Superior temporal gyrus (tissue), 1 donor: ENCODE results near the gene KCNK5.

ENCODE experiments used
- DNase-seq: peaks from one replicate; pipeline ENCODE4 v3.0.0-alpha.2; 2016; ENCODE audit errors: extremely low spot score

KCNK5 gene

DNA sequence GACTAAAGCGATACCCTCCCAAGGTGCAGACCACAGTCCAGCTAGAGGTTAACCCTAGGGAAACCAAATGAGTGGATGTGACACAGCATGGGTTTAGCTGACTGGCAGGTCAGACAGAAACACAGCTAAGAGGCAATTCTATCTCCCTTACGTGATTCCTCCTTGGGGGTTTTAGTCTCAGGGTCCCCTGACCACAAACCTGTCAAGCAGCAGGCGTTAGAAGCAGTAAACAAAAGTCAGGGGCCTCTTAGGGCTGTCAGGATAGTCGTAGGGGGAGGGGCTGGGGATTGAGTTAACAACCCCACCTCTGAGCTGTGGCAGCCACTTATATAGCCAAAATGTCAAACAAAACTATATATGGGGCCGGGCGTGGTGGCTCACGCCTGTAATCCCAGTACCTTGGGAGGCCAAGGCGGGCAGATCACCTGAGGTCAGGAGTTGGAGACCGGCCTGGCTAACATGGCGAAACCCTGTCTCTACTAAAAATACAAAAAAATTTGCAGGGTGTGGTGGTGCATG lies 13.6 kb downstream of the KCNK5 start:
- DNase-seq, result no peak

DNA sequence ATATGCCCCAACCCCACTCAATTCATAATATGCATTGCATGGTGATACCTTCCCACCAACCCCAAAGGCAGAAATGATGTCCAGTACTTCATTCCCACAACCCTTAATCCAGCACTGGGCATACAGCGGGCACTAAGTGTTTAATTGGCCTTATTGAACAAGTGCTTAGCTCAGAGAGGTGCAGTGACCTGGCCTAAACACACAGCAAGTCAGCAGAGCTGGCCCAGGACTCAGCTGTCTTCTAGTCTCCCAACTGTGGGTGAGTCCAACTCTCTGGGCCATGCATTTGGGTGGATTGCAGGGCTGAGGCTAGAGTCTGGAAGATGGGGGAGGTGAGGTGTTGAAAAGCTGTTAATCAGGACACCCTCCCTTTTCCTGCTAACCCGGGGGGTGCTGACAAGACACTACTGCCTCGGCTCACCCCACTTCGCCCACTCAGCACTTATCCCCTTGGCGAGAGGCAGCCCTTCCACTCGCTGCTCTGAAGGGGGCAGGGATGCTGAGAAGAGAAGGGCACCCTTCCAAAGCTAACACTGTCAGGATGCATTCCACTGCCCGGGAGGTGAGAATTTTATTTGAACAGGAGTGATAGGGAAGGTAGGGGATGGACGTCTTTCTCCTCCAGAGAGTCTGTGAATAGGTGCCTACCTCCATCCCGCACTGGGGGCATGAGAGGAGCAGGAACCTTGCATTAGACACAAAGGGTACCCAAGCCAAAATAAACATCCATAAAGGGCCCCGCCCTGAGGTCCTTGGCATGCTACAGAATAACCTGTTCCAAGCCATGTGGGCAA lies 14.2 kb downstream of the KCNK5 start:
- no peak for DNase-seq

DNA sequence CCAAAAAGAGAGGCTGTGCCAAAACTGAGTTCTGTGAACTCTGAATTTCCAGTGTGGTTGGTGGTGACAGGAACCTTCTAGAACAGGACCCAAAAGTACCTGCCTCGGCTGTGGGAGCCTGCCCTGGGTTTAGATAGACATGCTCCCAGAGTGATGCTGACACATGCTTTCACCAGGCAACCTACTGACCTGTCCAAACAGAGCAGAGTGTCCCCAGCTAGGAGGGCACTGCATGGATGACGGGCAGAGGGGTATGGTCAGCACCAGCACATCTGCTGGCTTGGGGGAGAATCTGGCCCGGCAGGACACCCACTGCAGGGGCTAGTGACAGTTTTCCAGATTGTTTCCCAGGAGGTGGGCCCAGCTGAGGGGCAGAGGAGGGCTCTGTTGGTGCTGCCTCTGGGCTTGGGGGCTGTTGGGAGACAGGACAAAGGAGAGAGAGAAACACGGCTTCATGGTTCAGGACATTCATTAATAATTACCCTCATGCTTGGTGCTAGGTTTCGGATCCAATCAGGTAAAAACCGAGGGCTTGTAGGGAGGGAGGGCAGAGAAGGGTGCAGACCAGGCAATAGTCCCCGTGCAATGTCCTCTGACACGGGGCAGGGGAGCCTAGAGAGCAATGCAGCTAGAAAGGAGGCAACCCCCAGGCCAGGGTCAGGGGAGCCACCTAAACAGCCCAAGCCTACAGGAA lies 15.0 kb downstream of the KCNK5 start:
- no peak for DNase-seq

- DNase-seq, result no peak
Observed at GRCh38 chr6:39213195-39213920, 15.9 kb downstream of the KCNK5 start.

DNA sequence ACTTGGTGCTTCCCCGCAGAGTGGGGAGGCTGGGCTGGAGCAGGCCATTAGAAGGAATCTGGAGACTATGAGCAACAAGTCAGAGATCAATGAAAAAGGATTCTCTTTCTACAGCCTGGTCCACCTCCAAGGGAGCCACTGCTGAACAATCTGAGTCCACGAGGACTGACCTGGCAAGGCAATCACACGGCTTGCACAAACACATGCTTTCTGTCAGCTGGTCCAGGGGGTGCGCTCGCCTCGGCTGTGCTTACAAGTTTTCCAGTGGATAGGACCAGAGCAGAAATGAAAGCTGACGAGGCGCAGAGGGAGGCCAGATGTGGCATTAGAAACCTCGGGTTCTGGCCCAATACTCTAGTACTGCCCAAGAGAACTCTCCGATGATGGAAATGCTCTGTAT lies 18.1 kb downstream of the KCNK5 start:
- DNase-seq, result no peak

DNA sequence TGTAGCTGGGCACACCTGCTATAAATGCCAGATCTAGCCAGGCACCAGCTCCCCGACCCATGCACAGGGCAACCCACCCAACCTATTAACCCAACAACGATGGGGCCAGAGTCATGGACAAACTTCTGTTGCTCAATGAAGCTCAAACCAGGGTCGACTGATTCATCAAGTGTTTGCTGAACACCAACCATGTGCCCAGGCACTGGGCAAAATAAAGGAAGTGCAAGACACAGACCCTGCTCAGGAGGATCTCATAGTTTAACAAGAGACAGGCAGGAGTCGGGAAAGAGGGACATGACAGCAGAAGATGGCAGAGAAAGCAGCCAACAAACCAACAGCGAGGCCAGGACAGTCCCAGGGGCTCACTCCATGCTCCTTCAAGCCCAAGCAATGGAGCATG lies 18.8 kb downstream of the KCNK5 start:
- DNase-seq, result no peak

GRCh38 chr6:39209911-39210310 lies 19.4 kb downstream of the KCNK5 start:
- DNase-seq, result no peak

GRCh38 chr6:39209360-39209811 lies 19.9 kb downstream of the KCNK5 start:
- DNase-seq, result no peak

GRCh38 chr6:39208223-39208739 lies 21.0 kb downstream of the KCNK5 start:
- no peak for DNase-seq

- no peak for DNase-seq
Observed at GRCh38 chr6:39207416-39208222, 21.7 kb downstream of the KCNK5 start.

DNA sequence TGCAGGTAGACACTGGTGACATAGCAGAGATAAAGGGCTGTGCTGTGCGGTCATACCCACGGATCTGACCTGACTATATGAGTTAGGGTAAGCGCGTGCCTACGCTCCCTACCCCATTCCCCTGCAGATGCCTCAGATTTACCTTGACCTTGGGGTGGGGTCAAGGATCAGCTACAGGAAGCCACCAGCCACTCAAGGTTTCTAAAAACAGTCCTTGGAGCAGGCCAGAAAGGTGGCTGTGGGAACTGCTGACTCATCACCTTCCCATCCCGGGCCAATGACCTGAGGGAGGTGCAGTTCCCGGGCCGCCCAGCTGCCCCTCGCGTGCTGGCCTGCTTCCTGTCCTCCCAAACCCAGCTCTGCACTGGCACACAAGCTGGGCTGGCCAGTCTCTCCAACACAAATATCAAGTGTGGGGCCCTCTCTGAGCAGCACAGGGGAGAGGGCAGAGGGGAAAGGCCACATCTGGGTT lies 23.0 kb downstream of the KCNK5 start:
- DNase-seq, result no peak

GRCh38 chr6:39204646-39205244 lies 24.5 kb downstream of the KCNK5 start:
- no peak for DNase-seq

DNA sequence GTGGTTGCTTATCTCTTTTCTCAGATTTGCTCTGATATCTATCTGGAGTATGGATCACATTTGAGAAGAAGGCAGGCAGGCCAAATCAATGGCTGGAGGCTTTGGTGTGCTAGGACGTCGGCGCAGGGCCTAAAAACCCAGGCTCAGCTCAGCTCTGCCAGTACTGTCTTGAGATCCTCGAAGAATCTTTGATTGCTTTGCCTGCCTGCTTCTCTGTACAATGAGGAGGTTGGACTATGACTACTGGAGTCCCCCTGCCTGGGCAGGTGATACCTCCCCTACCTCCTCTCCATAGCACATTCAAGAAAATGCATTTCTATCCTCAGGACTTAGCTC lies 25.1 kb downstream of the KCNK5 start:
- DNase-seq, result no peak

DNA sequence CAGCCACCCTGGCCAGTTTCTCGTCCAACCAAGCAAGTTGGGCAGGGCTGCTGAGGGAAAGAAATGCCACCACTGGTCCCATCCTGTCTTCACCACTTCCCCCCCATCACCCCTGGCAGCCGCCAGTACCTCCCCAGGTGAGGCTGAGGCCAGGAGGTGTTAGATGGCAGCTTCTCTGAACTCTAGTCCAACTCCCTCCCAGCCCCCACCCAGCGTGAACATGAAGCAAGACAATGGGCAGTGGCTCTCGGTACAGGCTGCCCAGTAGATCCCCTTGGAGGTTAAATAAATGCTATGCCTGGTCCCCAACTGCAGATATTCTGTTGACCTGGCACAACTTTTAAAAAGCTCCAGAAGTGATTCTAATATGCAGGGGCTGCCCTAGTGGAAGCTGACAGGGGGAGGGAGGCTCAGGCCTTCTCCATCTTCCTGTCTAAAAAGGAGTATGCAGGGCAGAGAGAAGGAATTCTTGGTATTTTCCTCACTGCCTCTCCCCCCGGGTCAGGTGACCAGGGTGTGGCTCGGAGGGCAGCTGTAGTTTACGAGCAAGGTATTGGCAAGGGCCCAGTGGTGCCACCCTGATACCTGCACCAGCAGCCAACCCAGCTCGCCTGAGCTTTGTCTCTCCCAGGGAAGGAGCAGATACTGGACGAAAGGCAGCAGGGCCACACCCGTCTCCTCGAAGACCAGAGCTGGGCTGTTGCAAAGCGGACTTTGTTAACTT lies 25.7 kb downstream of the KCNK5 start:
- DNase-seq, result no peak

GRCh38 chr6:39202166-39202565 lies 27.1 kb downstream of the KCNK5 start:
- no peak for DNase-seq

- DNase-seq, result no peak
Observed at GRCh38 chr6:39200498-39201020, 28.7 kb downstream of the KCNK5 start.

GRCh38 chr6:39199976-39200375 lies 29.3 kb downstream of the KCNK5 start:
- no peak for DNase-seq

GRCh38 chr6:39199231-39199940 lies 29.9 kb downstream of the KCNK5 start:
- no peak for DNase-seq

DNA sequence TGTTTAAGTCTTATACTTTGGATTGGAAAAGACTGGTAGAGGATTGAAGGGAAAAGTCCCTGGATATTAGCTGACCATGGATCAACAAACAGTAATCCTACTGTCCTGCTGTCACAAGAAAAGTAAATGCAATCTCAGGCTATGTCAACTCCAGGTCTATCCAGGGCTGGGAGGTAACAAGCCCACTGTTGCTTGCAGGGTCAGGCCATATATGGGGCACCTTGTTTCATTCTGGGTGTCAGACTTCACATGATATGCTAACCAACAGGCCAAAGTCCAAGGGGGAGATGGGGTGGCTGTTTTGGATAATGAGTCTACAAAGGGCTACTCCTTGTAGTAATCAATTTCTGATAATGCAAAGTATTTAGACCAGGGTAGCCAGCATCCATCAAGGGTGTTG lies 30.7 kb downstream of the KCNK5 start:
- DNase-seq, result no peak
